Nucleus accumbens (tissue), 56 donors: ENCODE results near the gene CDK11A.
A peak's percentile ranks its signal among the peaks of the same experiment; 100 is the strongest.

Experiments
- DNase-seq, 56 donors: peaks; one replicate each; lab custom pipeline; 2025; lab: John Stamatoyannopoulos, UW

CDK11A gene

GRCh38 chr1:1724035-1724864 lies at the start of gene CDK11A:
Gene CDK11A, minus strand, starts transcription at chr1:1724357. Its CDS starts 1,539 bp downstream, at chr1:1722818.
- peak; percentile 34 to 100 (median 94) for DNase-seq

GRCh38 chr1:1773874-1774273 lies 49.7 kb upstream of the CDK11A start:
- DNase-seq = no peak

DNA sequence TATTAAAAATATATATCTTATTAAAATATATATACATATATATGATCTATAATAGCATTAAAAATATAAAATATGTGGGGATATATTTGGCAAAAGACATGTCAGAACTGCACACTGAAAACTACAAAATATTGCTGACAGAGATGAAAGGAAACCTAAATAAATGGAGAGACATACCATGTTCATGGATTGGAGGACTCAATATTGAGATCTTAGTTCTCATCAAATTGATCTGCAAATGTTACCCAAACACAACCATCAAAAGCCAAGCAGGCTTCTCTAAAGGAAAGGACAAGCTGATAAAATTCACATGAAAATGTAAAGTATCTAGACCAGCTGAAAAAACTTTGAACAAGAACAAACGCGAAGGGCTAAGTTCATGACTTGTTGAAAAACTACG lies 46.9 kb upstream of the CDK11A start:
- no peak for DNase-seq

GRCh38 chr1:1770102-1770501 lies 45.9 kb upstream of the CDK11A start:
- no peak for DNase-seq

DNA sequence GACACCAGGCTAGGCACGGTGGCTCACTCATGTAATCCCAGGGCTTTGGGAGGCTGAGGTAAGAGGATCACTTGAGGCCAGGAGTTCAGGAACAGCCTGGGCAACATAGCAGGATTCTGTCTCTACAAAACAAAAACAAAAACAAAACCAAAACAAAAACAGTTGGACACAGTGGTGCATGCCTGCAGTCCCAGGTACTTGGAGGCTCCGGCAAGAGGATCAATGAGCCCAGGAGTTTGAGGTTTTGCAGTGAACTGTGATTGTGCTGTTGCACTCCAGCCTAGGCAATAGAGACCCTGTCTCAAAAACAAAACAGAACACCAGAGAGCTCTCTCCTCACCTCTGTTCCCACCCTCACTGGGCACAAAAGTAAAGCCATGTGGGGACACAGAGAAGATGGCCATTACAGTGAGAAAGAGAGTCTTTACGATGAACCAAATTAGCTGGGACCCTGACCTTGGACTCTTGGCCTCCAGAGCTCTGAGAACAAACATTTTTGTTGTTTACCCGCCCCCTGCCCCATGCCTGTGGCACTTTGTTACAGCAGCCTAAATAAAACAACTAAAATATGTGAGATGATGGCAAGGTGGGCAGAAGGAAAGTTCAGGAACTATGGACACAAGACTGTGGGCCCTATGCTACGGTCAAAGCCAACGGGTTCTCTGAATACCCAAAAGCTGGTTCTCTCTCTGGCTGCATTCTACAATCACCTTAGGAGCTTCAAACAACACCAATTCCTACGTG lies 44.3 kb upstream of the CDK11A start:
- DNase-seq = no peak

DNA sequence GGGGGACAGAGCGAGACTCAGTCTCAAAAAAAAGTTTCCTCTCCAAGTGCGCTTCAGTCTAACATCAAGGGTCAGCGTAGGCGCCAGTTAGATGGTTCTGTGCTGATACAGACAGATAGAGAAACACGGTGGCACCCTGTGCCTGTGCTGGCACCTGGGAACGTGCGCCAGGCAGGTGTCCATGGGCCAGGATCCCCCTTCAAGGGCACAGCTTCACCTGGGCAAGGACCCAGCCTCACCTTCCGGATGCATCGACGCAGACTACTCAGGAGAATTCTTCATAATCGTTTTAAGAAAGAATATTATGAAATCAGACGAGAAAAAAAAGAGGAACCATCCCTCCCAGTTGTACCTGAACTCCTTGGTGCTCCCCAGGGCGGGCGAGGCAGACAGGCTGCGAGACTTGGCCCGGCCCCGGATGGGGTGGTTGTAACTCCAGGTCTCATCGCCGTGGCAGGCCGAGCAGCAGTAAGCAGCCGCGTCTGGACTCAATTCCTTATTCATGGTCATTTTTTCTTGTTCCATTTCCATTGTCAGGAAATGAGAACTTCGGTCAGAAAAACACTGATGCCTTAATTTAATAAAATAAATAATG lies 40.8 kb upstream of the CDK11A start:
- no peak for DNase-seq

DNA sequence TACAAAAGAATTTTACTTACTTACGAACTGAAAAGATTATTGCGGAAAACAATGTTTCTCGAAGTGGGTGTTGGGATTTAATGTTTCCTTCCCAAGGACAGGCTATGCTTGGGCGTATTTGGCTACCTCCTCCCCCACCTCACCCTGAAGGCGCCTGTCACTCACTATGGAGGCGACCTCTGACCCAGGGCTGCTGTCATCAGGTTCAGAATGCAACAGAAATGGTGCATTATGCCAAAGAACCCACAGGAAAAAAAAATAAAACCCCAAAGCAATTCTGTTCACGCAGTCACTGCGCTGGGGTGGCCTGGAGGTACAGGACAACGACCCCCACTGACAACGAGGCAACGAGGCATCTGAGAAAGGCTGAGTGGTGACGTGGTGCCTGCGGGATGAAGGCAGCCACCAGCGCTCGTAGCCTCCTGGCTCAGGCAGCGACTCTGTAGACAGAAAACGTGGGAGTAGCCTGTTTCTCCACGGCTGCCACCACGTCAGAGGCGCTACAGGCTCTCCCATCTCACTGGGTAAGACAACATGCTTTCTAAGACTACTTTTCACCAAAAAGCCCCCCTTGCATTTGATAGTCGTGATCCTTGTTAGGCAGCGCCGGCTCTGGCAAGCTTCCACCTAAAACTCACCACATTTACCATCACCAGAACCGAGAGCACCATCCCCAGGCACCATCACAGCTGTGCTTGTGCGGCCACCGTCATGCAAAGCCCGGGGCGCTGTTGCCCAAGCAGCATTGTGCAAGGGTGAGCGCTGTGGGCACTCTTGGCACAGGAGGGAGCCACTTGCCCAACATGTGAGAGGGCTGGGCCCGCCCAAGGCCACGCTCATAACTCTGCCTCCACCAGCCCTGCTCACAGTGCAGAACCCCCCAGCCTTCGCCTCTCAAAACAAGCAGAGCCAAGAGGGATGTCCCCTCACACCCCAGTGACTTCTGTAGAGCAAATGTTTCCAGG lies 39.8 kb upstream of the CDK11A start:
- DNase-seq = peak in 30 of 56 donors; percentile 13 to 80 (median 32)

- no peak for DNase-seq
Measured at GRCh38 chr1:1761504-1762376, 37.6 kb upstream of the CDK11A start.

DNA sequence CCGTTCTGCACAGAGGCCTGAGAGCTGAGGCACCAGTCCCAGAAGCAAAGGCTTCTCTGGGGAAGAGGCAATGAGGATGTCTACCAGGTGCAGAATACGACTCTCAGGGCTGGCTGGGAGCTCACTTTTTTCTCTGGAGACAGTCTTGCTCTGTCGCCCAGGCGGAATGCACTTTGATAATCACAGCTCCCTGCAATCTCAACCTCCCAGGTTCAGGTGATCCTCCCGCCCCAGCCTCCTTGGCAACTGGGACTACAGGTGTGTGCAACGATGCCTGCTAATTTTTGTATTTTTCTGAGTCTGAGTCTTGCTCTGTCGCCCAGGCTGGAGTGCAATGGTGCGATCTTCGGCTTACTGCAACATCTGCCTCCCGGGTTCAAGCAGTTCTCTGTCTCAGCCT lies 36.6 kb upstream of the CDK11A start:
- DNase-seq = no peak

- no peak for DNase-seq
Measured at GRCh38 chr1:1760345-1760650, 36.1 kb upstream of the CDK11A start.

DNA sequence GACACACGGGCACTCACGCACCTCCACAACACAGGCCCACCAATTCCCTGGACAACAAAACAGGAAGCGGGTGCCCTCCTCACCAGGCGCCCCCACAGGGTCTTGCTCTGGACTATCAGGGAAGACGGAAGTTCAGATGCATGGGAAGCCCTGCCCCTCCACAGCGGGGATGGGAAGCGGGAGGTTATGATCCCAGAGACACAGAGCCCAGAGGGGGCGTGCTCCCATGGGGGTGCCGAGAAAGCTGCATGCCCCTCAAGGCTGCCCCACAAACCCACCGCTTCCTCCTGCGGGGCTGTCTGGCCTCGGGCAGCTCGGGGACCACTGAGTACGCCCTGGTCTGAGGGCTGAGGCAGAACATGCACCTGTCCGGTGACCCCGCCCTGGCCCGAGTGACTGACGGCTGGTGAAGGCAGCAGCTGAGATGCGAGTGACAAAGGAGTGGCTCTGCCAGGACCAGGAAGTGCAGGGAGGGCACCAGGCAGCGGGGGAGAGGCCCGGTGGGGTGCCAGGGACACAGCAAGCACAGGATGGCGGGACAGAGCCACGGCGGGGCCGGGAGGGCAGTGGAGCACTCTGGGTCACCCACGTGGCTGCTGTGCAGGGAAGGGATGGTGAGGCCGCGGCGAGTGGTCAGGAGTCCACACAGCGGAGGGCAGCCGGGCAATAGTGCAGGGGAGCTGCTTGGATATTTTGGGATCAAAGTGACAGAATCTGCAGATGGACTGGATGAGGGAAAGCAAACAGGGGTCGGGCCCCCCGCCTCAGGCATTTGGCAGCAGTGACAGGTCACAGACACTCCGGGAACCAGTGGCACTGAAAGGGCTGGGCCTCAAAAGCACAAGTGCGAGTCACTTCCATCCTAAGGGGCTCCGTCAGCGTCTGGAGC lies 35.5 kb upstream of the CDK11A start:
- DNase-seq = no peak

DNA sequence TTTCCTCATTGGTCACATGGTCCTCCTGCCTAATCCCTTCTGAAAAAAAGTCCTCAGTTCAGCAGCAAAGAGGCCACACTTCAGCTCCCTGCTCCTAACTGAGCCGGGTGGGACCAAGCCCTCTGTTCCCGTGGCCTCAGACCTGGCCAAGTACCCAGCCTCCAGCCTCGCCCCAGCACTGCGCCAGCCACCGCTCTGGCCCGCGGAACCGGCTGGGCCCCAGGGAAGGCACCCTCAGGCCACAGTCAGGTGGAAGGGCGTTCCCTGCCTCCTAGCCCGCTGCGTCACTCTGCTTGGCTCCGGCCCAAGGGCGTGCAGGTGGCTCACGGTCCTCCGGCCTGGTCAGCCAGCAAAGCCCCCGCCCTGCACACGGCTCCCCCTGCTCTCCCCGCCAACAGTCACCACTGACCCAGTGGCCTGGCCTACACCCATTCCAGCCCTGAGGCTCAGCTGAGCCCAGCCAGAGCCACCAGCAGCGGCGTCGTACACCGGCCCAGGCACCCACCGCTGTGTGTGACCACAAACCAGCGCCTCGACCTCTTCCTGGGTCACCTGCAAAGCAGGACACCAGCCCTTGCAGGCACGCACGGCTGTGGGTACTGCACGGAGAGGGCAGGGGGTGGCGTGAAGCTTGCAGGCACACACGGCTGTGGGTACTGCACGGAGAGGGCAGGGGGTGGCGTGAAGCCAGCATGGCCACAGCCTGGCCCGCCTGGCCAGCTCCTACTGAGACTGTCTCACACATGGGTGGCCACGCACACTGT lies 34.7 kb upstream of the CDK11A start:
- DNase-seq = peak in 1 of 56 donors; percentile 30

- no peak for DNase-seq
Measured at GRCh38 chr1:1758059-1758621, 34.0 kb upstream of the CDK11A start.

DNA sequence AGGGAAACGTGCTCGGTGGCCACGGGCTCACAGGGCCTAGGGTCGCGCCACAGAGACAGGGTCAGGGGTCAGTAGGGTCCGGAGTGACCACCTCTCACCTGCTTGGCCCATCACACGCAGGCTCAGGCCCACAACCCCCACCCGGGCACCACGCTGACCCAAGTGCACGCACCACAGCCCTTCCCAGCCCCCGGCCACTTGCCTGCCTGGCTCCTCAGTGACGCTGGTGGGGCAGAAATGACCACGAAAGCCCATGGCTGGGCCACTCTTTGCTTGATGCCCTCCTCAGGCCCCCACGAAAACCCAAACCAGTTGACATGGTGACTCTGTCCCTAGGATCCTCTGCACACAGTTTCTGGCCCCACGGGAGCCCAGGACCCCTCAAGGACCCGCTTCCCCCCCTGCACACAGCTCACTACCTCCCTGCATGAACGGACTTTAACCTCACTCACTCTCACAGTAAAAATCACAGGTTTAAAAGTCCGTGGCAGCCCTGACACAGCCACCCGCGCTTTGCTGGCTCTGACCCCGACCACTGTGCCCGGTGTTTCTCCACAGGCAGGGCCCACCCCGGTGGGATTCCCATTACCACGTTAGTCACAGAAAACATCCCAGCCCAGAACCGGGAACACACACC lies 33.4 kb upstream of the CDK11A start:
- no peak for DNase-seq

DNA sequence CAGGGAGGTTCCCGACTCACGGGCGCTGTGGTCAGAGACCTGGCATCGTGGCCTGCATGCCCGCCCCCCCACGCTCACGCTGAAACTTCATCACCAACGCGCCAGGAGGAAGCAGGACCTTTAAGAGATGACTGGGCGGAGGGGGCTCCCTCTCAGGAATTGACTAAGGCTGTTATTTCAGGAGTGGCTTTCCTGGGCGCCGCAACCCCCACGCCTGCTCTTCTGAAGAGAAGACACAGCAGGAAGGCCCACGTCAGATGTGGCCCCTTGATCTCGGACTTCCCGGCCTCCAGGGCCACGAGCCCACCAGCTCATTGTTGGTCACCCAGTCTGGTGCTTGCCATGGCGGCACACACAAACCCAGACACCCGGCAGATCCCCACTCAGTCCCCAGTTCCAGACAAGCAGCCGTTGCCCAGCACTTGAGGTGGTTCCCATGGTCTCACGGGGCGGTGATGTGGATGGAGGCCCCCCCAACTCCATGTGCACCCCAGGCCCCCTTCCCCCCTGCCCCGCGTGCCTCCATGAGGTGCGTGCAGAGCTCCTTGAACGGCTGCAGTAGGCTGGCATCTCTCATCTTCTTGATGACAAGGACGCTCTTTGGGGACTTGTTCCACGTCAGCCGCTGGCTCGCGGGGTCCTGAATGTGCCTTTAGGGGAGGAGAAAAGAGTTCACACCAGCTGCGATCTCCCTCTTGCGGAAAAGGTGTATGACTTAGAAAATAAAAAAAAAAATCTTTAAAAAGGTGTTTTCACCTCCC lies 32.7 kb upstream of the CDK11A start:
- DNase-seq = no peak

DNA sequence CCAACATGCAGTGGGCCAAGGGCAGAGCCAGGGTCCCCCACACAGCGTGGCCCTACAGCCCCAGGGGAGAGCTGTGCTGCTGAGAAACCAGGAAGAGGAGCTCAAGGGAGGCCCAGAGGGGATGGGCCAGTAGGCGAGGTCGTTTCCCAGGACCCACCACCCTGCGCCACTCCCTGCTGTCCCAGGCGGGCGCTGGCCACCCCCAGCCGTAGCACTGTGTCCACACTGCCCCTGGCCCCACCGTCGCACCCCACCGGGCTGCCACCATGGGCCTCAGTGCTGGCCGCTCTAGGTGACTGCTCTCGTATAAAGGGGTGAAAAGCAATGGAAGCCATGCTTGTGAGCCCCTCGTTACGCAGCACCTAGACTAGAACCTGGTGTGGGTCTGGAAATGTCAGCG lies 31.7 kb upstream of the CDK11A start:
- no peak for DNase-seq
